Fibroblast of the aortic adventitia (primary cell): ENCODE measurements around the gene SMTNL1. TPM values are rescaled to one million over a fixed set of nuclear protein-coding genes. Genes with fewer than 3 reads are reported as not detected.

ENCODE experiments used
- DNase-seq: peaks from one replicate; pipeline ENCODE4 v3.0.0-alpha.2; 2010; ENCODE audit warnings: low read depth
- H3K4me3 ChIP-seq: 2 replicates; pipeline ENCODE4 v1.5.1; 2011; ENCODE audit warnings: low read depth, mild to moderate bottlenecking, control low read depth, low read length, moderate library complexity
- total RNA-seq: library from RNA; depleted of rRNA; stranded (reverse); fragments of >200 nt; gene quantifications from 2 replicates; pipeline ENCODE4 v1.2.3, GENCODE V29; 2012; ENCODE audit warnings: low replicate concordance
- TF ChIP-seq, protein P1 (sequence below): IDR thresholded peaks from 2 replicates; pipeline ENCODE4 v1.5.1; 2011; ENCODE audit warnings: mild to moderate bottlenecking, low read length, control low read depth, inconsistent platforms; ENCODE audit not compliant: insufficient read depth

Gene SMTNL1
- total RNA-seq, 1 donor, result not detected

DNA sequence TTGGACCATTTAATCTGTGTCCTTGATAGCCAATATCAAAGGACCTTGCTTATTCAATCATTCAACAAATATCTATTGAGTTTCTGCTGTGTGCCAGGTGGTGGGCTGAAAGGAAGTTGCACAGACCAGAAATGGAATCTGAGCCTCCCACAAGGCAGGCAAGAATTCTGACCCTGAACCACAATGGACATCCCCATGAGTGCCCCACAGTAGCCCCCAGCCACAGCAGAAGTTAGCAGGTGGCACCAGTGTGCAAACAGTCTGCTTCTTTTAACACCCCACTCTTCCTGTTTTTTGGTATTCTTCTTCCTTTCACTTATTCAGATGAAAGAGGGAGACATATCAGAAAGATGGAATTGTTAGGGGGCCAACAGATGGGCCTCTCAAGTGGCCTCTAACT is 47.9 kb downstream of the SMTNL1 start:
- TF ChIP-seq, protein P1, sequence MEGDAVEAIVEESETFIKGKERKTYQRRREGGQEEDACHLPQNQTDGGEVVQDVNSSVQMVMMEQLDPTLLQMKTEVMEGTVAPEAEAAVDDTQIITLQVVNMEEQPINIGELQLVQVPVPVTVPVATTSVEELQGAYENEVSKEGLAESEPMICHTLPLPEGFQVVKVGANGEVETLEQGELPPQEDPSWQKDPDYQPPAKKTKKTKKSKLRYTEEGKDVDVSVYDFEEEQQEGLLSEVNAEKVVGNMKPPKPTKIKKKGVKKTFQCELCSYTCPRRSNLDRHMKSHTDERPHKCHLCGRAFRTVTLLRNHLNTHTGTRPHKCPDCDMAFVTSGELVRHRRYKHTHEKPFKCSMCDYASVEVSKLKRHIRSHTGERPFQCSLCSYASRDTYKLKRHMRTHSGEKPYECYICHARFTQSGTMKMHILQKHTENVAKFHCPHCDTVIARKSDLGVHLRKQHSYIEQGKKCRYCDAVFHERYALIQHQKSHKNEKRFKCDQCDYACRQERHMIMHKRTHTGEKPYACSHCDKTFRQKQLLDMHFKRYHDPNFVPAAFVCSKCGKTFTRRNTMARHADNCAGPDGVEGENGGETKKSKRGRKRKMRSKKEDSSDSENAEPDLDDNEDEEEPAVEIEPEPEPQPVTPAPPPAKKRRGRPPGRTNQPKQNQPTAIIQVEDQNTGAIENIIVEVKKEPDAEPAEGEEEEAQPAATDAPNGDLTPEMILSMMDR, result no peak
- DNase-seq, result no peak
- no peak overlapping the region for H3K4me3 ChIP-seq

DNA sequence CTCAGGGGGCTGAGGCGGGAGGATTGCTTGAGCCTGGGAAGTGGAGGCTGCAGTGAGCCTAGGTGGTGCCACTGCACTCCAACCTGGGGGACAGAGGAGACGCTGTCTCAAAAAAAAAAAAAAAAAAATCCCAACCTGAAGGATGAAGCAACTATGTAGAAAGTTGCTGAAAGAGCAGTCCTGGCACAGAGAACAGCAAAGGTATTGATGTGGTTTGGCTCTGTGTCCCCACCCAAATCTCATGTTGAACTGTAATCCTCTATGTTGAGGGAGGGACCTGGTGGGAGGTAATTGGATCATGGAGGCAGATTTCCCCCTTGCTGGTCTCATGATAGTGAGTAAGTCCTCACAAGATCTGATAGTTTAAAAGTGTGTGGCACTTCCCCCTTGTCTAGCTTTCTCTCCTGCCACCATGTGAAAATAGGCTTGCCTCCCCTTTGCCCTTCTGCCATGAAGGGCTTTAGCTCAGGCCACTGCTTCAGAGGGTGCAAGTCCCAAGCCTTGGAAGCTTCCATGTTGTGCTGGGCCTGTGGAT is 49.4 kb downstream of the SMTNL1 start:
- peak; percentile 13 for DNase-seq
- no peak overlapping the region for H3K4me3 ChIP-seq
- TF ChIP-seq, protein P1, result no peak

DNA sequence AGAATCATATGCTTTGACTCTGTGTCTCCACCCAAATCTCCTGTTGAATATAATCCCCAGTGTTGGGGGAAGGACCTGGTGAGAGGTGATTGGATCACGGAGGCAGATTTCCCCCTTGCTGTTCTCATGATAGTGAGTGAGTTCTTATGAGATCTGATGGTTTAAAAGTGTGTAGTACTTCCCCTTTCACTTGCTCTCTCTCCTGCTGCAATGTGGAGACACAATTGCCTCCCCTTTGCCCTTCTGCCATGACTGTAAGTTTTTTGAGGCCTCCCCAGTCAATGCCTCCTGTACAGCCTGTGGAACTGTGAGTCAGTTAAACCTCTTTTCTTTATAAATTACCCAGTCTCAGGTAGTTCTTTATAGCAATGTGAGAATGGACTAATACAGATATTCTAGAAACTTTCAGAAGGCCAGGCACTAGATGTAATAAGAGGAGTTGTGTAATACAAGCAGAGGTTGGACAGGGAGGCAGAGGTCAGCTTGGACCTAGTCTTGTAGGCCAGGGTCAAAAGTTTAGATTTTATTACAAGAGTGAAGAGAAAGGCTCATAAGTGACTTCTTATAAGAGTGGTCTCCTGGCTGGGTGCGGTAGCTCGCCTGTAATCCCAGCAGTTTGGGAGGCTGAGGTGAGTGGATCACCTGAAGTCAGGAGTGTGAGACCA is 50.8 kb downstream of the SMTNL1 start:
- no peak overlapping the region for H3K4me3 ChIP-seq
- TF ChIP-seq, protein P1, result no peak
- DNase-seq, result no peak

DNA sequence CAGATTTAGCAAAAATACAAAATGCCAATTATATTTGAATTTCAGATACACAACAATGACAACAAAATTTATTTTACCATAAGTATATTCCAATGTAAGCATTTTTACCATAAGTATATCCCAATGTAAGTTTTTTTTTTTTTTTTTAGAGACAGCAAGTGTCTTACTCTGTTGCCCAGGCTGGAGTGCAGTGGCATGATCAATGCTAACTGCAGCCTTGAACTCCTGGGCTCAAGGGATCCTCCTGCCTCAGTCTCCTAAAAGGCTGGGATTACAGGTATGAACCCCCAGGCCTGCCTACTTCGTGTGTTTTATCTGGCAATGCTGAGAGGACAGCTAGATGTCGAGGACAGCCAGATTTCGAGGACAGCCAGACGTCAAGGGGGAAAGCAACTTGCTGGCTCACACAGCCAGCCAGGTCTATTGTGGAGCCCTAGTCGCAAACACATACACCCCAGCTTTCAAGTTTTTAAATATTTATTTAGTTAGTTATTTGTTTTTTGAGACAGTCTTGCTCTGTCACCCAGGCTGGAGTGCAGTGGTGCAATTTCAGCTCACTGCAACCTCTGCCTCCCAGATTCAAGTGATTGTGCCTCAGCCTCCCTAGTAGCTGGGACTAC is 59.0 kb downstream of the SMTNL1 start:
- TF ChIP-seq, protein P1, result no peak
- DNase-seq, result no peak
- no peak overlapping the region for H3K4me3 ChIP-seq

DNA sequence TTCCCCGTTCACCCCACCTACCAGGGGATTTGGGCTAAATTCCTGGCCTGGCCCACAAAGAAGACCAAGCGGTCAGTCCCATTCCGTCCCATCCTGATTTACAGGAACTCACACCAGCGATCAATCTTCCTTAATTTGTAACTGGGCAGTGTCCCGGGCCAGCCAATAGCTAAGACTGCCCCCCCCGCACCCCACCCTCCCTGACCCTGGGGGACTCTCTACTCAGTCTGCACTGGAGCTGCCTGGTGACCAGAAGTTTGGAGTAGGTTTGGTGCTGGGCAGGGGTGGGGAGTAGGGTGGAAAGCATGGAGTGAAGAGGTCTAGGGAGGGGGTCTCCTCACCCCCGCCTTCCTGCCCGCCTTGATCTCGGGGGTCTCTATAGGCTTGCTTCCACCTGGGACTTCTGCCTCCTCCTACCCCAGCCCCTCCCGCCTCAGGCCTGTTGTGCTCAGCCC is 60.1 kb downstream of the SMTNL1 start, which contains the start of gene SERPING1:
TSS of gene SERPING1 (plus strand) at position 225 of the 455 bp plus-strand sequence. CDS start 586 bp downstream, outside the sequence.
- DNase-seq, result peak; percentile 32
- TF ChIP-seq, protein P1, result no peak
- peak within 1 kb of the TSS; percentile 66 for H3K4me3 ChIP-seq

DNA sequence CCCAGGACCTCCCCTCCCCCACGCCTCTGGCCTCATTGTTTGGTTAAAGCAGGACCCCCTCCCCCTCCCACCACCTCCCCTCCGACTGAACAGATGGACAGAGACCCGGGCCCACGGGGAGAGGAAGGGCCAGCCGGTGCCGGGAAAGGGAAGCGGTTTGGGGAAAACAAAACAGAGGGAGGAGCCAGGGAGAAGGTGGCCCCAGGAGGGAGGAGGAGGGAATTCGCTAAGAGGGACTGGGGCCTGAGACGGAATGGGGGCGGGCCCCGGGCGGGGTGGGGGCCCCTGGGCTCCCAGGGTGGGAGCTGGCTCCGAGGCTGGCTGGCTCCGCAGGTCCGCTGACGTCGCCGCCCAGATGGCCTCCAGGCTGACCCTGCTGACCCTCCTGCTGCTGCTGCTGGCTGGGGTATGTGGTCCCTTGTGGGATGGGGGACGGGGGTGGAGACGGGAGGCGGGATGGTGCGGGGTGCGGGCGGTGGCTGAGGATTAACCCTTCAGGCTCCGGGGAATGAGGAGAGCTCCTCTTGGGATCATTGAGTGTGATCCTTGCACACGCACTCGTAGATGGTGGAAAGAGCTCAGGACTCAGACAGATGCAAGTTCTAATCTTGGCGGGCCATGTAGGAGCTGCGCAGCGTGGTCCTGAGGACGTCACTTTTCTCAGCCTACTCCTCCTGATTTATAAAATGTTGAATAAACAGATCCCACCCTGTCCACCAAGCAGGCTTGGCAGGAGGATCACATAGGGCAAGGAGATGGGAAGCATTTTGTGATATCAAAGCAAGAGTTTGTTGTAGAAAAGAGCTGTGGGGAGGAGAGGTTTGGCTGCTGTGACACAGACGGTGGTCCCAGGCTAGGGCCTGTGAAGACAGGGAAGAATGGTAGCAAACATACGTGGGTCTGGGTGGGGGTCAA is 60.8 kb downstream of the SMTNL1 start:
- H3K4me3 ChIP-seq, result peak overlapping the region; percentile 66
- peak; percentile 63 for DNase-seq
- TF ChIP-seq, protein P1, result no peak
